ENCODE data around the gene KIAA1191.
"Not testable (repeated sequence)": the region's sequence is repeated elsewhere in the genome, so short reads cannot be mapped to it uniquely, and the experiment has no call there.

KIAA1191 gene

GRCh38 chr5:176361437-176362232 is at the start of gene KIAA1191:
TSS of gene KIAA1191 (minus strand) at chr5:176361764. CDS start at chr5:176359508, 2,256 bp downstream.
- peak; percentile 56 for DNase-seq (ENCODE audit: extremely low read depth, low read depth)
- peak within 1 kb of the TSS; percentile 98 for H3K4me3 ChIP-seq (replicated peaks; ENCODE audit: low read depth, low read length)
- peak; percentile 4 for TF ChIP-seq CTCF (IDR thresholded peaks at IDR 0.05; ENCODE audit: low read depth, low read length, missing control alignments)

- H3K4me3 ChIP-seq (replicated peaks; ENCODE audit: low read depth, low read length): no peak overlapping the region
- no peak for DNase-seq (ENCODE audit: extremely low read depth, low read depth)
- TF ChIP-seq CTCF (IDR thresholded peaks at IDR 0.05; ENCODE audit: low read depth, low read length, missing control alignments): no peak
Measured at GRCh38 chr5:176410486-176411180, 49.1 kb upstream of the KIAA1191 start.

GRCh38 chr5:176409765-176410164 is 48.2 kb upstream of the KIAA1191 start:
- H3K4me3 ChIP-seq (replicated peaks; ENCODE audit: low read depth, low read length): no peak overlapping the region
- no peak for TF ChIP-seq CTCF (IDR thresholded peaks at IDR 0.05; ENCODE audit: low read depth, low read length, missing control alignments)
- DNase-seq (ENCODE audit: extremely low read depth, low read depth): no peak

- no peak overlapping the region for H3K4me3 ChIP-seq (replicated peaks; ENCODE audit: low read depth, low read length)
- no peak for TF ChIP-seq CTCF (IDR thresholded peaks at IDR 0.05; ENCODE audit: low read depth, low read length, missing control alignments)
- no peak for DNase-seq (ENCODE audit: extremely low read depth, low read depth)
Measured at GRCh38 chr5:176408590-176408989, 47.0 kb upstream of the KIAA1191 start.

GRCh38 chr5:176408252-176408573 is 46.6 kb upstream of the KIAA1191 start:
- not testable (repeated sequence) for DNase-seq (ENCODE audit: extremely low read depth, low read depth); H3K4me3 ChIP-seq (replicated peaks; ENCODE audit: low read depth, low read length)

GRCh38 chr5:176407456-176408251 is 46.1 kb upstream of the KIAA1191 start:
- DNase-seq (ENCODE audit: extremely low read depth, low read depth): no peak
- no peak overlapping the region for H3K4me3 ChIP-seq (replicated peaks; ENCODE audit: low read depth, low read length)
- TF ChIP-seq CTCF (IDR thresholded peaks at IDR 0.05; ENCODE audit: low read depth, low read length, missing control alignments): no peak
